Activated CD4-positive, alpha-beta T cell treated with anti-CD3 and anti-CD28 coated beads, Interleukin-2, amount 50 U/mL, for 1 hour (primary cell): Measurements from ENCODE around the gene STARD13.

Source experiments
- DNase-seq: peaks from one replicate; pipeline ENCODE4 v3.0.0-alpha.2; 2020

The STARD13 gene

GRCh38 chr13:33109801-33110200, 175.8 kb downstream of the STARD13 start:
- no peak for DNase-seq

- no peak for DNase-seq
Measured at GRCh38 chr13:33109271-33109697, 176.3 kb downstream of the STARD13 start.

GRCh38 chr13:33108620-33109019, 176.9 kb downstream of the STARD13 start:
- no peak for DNase-seq

DNA sequence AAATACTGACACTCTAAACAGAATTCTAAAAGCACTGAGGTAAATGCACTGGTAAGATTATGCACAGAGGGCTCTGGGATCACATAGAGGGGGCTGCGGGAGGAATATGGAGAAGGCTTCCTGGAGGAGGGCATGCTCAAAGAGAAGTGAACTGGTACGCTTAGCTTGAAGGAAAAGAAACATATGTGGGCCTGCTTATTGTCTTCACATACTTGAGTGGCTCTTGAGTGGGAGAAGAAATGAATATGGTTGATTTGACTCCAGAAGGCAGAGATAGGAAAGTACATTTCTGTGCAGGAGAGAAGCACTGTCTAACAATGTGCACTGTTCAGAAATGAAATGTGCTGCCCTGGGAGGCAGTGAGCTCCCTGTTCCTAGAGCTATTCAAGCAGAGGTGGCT, 178.2 kb downstream of the STARD13 start:
- no peak for DNase-seq

DNA sequence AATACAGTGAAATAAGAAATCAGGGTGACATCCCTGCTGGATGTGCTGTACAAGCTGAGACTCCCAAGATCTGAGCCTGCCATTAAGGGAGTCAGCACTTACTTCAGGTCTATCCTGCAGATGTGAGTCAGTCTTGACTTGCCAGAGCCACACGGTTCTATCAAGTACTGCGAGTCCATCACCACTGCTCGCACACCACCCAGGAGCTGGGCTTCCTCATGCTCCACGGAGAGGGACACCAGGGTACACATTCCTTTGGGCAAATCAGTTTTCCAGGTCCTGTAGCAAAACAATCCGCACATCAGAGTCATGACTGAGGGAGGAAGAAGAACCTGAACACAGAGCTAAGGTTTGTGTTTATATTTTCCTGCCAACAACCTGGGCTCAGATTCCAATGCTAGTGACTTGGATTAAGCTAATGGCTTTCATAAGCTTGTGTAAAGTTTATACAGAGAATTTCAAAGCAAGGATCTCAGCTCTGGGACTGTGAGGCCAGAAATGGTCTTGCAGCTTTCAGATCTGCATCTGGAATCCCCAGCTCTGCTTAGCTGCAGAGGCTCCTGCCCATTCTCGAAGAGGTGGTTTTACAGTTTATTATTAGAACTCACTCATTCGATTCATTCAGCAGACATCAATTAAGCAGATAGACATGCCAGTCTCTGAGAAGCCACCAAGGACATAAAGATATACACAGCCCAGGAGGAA, 178.7 kb downstream of the STARD13 start:
- no peak for DNase-seq

DNA sequence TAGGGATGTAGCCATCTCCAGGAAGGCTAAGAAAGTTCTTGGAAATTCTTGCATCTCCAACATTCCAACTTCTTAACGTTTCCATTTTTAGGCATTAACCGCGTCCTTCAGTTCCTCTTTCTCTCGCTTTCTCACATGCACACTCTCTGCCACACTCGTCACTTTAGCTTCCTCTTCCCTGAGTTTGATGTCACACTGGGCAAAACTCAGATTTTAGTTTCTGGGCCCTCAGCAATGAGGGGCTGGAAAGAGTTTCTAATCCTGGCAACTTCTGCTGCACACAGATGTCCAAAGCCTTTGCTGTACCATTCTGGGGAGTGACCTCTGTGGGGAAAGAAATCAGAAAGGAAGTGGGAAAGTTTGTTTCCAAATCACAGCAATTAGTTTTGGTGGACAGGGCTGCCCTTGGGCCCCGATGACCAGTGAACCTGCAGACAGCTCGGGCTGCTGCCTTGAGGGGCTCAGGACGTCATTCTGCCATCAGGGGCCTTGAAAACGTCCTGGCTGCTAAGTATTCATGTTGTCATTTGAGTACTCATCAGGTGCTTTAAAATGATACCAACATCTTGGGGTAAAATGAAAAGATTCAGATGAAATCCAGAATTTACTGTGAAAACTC, 180.1 kb downstream of the STARD13 start:
- DNase-seq, result no peak

- DNase-seq, result no peak
Measured at GRCh38 chr13:33103457-33103856, 182.1 kb downstream of the STARD13 start.

DNA sequence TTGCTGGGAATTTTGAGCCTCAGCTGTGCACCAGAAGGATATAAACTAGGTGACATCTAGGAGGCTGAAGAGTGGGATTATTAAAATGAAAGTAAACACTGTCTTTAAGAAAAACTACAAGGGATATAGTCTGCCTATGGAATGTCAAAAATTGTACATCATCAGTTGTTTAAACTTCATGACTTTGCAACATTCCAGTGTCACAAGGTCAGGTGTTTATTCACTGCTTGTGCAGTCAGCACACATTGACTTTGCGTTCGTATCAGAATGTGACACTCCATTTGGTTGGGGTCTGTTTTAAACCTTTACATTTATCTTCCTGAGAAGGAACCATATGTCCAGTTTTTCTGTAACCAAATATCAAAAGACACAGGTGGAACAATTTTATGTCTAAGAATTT, 183.7 kb downstream of the STARD13 start:
- no peak for DNase-seq

GRCh38 chr13:33100886-33101285, 184.7 kb downstream of the STARD13 start:
- no peak for DNase-seq

- DNase-seq, result no peak
Measured at GRCh38 chr13:33099860-33100259, 185.7 kb downstream of the STARD13 start.

DNA sequence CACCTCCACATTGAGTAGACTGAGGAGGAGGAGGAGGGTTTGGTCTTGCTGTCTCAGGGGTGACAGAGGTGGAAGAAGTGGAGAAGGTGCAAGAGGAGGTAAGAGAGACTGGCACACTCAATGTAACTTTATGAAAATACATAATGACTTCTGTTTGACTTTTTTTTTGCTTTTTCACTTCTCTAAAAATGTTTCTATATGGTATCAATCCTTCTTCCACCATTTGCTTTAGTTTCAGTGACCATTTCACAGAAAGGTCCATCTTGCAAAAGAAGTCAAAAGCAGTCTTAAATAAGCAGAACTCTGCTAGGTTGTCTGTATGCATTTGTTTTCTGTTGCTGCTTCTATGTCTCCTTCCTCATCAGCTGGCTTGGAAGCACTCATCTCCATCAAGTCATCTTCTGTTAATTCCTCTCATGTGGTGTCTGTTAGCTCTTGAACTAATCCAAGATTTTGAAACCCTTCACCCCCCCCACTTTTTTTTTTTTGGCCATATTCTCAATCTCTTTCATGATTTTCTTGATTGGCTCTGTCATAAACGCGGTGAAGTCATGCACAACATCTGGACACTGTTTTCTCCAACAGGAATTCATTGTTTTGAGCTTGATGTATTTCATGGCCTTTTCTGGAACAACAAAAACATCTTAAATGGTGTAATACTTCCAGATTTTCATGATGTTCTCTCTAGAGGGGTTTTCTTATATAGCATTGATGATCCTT, 188.5 kb downstream of the STARD13 start:
- DNase-seq, result no peak

- no peak for DNase-seq
Measured at GRCh38 chr13:33092073-33092987, 193.2 kb downstream of the STARD13 start.

GRCh38 chr13:33091415-33091774, 194.2 kb downstream of the STARD13 start:
- no peak for DNase-seq

GRCh38 chr13:33090755-33091414, 194.7 kb downstream of the STARD13 start:
- no peak for DNase-seq

- no peak for DNase-seq
Measured at GRCh38 chr13:33089311-33089710, 196.2 kb downstream of the STARD13 start.

GRCh38 chr13:33087790-33088189, 197.8 kb downstream of the STARD13 start:
- DNase-seq, result no peak

DNA sequence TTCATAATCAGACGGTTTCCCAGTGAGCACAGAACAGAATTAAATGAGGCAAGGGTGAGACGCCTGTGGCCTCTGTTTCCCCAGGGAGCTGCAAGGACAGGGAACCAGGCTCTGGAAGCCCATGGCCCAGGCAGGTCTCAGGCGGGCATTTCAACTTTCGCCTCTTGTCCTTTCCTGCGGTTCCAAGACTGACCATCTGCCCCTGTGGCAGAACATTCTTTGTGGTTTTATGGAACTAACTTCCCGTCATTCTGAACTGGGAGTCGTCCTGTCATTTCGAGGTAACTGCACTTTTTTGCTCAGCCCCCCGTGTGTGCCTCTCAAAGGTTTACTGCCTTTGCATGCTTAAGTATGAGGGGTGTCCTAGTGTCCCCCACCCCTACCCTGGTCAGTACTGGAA, 198.5 kb downstream of the STARD13 start:
- DNase-seq, result no peak

GRCh38 chr13:33083054-33083453, 202.5 kb downstream of the STARD13 start:
- DNase-seq, result no peak

GRCh38 chr13:33081666-33082065, 203.9 kb downstream of the STARD13 start:
- DNase-seq, result no peak

GRCh38 chr13:33080972-33081590, 204.5 kb downstream of the STARD13 start:
- no peak for DNase-seq

DNA sequence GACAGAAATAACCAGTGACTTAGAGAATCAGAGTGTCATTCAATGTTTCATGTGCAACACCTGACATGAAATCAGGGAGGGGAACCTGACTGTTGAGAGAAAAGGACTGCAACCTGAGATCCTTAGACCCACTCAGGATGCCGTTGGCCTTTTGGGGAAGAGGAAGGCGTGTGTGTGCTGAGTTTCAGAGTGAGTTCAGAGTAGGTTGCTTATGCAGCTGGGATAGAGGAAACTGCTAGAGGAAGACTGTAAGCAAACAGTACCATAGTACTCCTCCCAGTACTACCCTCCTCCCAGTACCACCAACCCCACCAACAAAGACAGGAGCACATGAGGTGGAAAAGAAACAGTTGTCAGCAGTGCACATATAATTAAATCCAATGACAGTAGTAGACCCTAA, 205.6 kb downstream of the STARD13 start:
- DNase-seq, result no peak

- no peak for DNase-seq
Measured at GRCh38 chr13:33078263-33078662, 207.3 kb downstream of the STARD13 start.
